Loucy (cell line): ENCODE results near the gene HNF1B.

Source experiments
- H2AFZ ChIP-seq: fragments of 200-600 bp; sonication (generic); 2 replicates; pipeline ENCODE4 v1.6.0; 2016; ENCODE audit warnings: antibody characterized with exemption, mild to moderate bottlenecking, low read length, moderate library complexity
- H3F3A ChIP-seq: fragments of 200-600 bp; 2 replicates; pipeline ENCODE4 v1.6.0; 2016; ENCODE audit warnings: antibody characterized with exemption, low read depth, mild to moderate bottlenecking
- H3K27me3 ChIP-seq: fragments of 200-600 bp; sonication (generic); 2 replicates; pipeline ENCODE4 v1.6.1; 2014; ENCODE audit warnings: low read length, mild to moderate bottlenecking; ENCODE audit not compliant: insufficient read depth, poor library complexity, severe bottlenecking
- H3K36me3 ChIP-seq: fragments of 200-600 bp; sonication (generic); 2 replicates; pipeline ENCODE4 v1.6.1; 2016; ENCODE audit warnings: low read length; ENCODE audit not compliant: insufficient read depth
- H3K4me1 ChIP-seq: fragments of 200-600 bp; sonication (generic); 2 replicates; pipeline ENCODE4 v1.5.1; 2014; ENCODE audit warnings: low read length, mild to moderate bottlenecking; ENCODE audit not compliant: insufficient read depth, poor library complexity, severe bottlenecking
- H3K4me2 ChIP-seq: fragments of 200-600 bp; sonication (generic); 2 replicates; pipeline ENCODE4 v1.6.0; 2014; ENCODE audit warnings: antibody characterized with exemption, low read length, low read depth, mild to moderate bottlenecking; ENCODE audit not compliant: poor library complexity, severe bottlenecking
- H3K4me3 ChIP-seq: fragments of 200-600 bp; sonication (generic); 2 replicates; pipeline ENCODE4 v1.5.1; 2014; ENCODE audit warnings: low read length, mild to moderate bottlenecking, mixed read lengths; ENCODE audit not compliant: poor library complexity, severe bottlenecking
- H3K79me2 ChIP-seq: fragments of 200-600 bp; sonication (generic); 2 replicates; pipeline ENCODE4 v1.6.1; 2014; ENCODE audit warnings: low read length; ENCODE audit not compliant: insufficient read depth
- H3K9ac ChIP-seq: fragments of 200-600 bp; sonication (generic); 2 replicates; pipeline ENCODE4 v1.6.0; 2014; ENCODE audit warnings: mild to moderate bottlenecking, low read depth, low read length, moderate library complexity; ENCODE audit not compliant: poor library complexity, severe bottlenecking
- H3K9me2 ChIP-seq: fragments of 200-600 bp; sonication (generic); replicated peaks from 2 replicates; pipeline ENCODE4 v1.6.1; 2016; ENCODE audit warnings: low read depth, low read length, mixed read lengths
- H3K9me3 ChIP-seq: fragments of 200-600 bp; sonication (generic); 2 replicates; pipeline ENCODE4 v1.6.1; 2014; ENCODE audit warnings: mild to moderate bottlenecking, antibody characterized with exemption, low read length, low read depth; ENCODE audit not compliant: insufficient read depth
- H4K20me1 ChIP-seq: fragments of 200-600 bp; sonication (generic); 2 replicates; pipeline ENCODE4 v1.6.0; 2014; ENCODE audit warnings: antibody characterized with exemption, low read length, mild to moderate bottlenecking; ENCODE audit not compliant: insufficient read depth, poor library complexity, severe bottlenecking
- CTCF ChIP-seq: fragments of 200-600 bp; sonication (generic); conservative IDR thresholded peaks from 2 replicates; pipeline ENCODE4 v1.5.1; 2014; ENCODE audit warnings: mild to moderate bottlenecking, antibody characterized with exemption, low read length
- EZH2phosphoT487 ChIP-seq: fragments of 200-600 bp; IDR thresholded peaks from 2 replicates; pipeline ENCODE4 v1.6.1; 2018; ENCODE audit warnings: antibody characterized with exemption, mild to moderate bottlenecking, moderate library complexity, borderline replicate concordance

The HNF1B gene

GRCh38 chr17:37729905-37730304 is 15.0 kb downstream of the HNF1B start:
- Histone ChIP-seq H3K4me2 (no peak overlapping the region), H2AFZ (no peak overlapping the region), H3K4me1 (no peaks in the 10 kb centered on the region), H3K36me3 (no peaks in the 10 kb centered on the region), H3K79me2 (no peaks in the 10 kb centered on the region), H3F3A (no peaks in the 10 kb centered on the region), H3K27me3 (no peaks in the 10 kb centered on the region), H3K9me2 (no peaks in the 10 kb centered on the region), H3K9me3 (no peaks in the 10 kb centered on the region), H4K20me1 (no peaks in the 10 kb centered on the region), H3K9ac (no peak overlapping the region), H3K4me3 (no peak overlapping the region)
- TF ChIP-seq CTCF (no peak), EZH2phosphoT487 (no peak)

GRCh38 chr17:37726891-37727675 is 17.8 kb downstream of the HNF1B start:
- H3K27me3 ChIP-seq = no peaks in the 10 kb centered on the region
- no peak overlapping the region for H3K9ac ChIP-seq
- H3K4me3 ChIP-seq = no peak overlapping the region
- H3K4me1 ChIP-seq = no peaks in the 10 kb centered on the region
- no peaks in the 10 kb centered on the region for H3K79me2 ChIP-seq
- no peaks in the 10 kb centered on the region for H4K20me1 ChIP-seq
- H2AFZ ChIP-seq = no peak overlapping the region
- H3F3A ChIP-seq = no peaks in the 10 kb centered on the region
- TF ChIP-seq EZH2phosphoT487 (no peak), CTCF (no peak)
- no peak overlapping the region for H3K4me2 ChIP-seq
- H3K9me3 ChIP-seq = no peaks in the 10 kb centered on the region
- H3K36me3 ChIP-seq = no peaks in the 10 kb centered on the region
- H3K9me2 ChIP-seq = no peaks in the 10 kb centered on the region

- no peak overlapping the region for H2AFZ ChIP-seq
- no peaks in the 10 kb centered on the region for H3F3A ChIP-seq
- no peaks in the 10 kb centered on the region for H3K9me2 ChIP-seq
- no peak overlapping the region for H3K9ac ChIP-seq
- no peaks in the 10 kb centered on the region for H3K79me2 ChIP-seq
- H3K27me3 ChIP-seq = no peaks in the 10 kb centered on the region
- H3K4me2 ChIP-seq = no peak overlapping the region
- no peaks in the 10 kb centered on the region for H4K20me1 ChIP-seq
- H3K36me3 ChIP-seq = no peaks in the 10 kb centered on the region
- H3K9me3 ChIP-seq = no peaks in the 10 kb centered on the region
- TF ChIP-seq CTCF (no peak), EZH2phosphoT487 (no peak)
- H3K4me1 ChIP-seq = no peaks in the 10 kb centered on the region
- no peak overlapping the region for H3K4me3 ChIP-seq
These were observed 18.6 kb downstream of the HNF1B start for GRCh38 chr17:37726248-37726647.
